Activated CD4-positive, alpha-beta T cell treated with anti-CD3 and anti-CD28 coated beads for 36 hours (primary cell): Measurements from ENCODE around the gene CELSR1. TPM values are rescaled to one million over a fixed set of nuclear protein-coding genes. Genes with fewer than 3 reads are reported as not detected.

Source experiments
- ATAC-seq: fragments of 200-7000 bp; cut with Tn5 transposase; one replicate; pipeline ENCODE4 v1.10.0; 2021; ENCODE audit warnings: mild to moderate bottlenecking, moderate library complexity
- CTCF ChIA-PET: fragments of 350-600 bp; sonication (Branson Sonifier 250); formaldehyde crosslinking; loops from one replicate; lab custom pipeline; 2021; ENCODE audit warnings: antibody characterized with exemption; lab: Charles Lee
- POLR2A ChIA-PET: fragments of 350-600 bp; sonication (Branson Sonifier 250); formaldehyde crosslinking; loops from one replicate; lab custom pipeline; 2021; ENCODE audit warnings: antibody characterized with exemption, inconsistent platforms; lab: Charles Lee
- DNase-seq: peaks from one replicate; pipeline ENCODE4 v3.0.0-alpha.2; 2020
- H3K27ac Mint-ChIP-seq: one replicate; pipeline ENCODE4 v1.8.0; 2021; ENCODE audit warnings: mixed read lengths
- H3K27me3 Mint-ChIP-seq: one replicate; pipeline ENCODE4 v1.8.0; 2021; ENCODE audit warnings: mixed read lengths
- H3K36me3 Mint-ChIP-seq: one replicate; pipeline ENCODE4 v1.8.0; 2021; ENCODE audit warnings: low read depth, mixed read lengths
- H3K4me1 Mint-ChIP-seq: one replicate; pipeline ENCODE4 v1.8.0; 2021; ENCODE audit warnings: mixed read lengths
- H3K4me3 Mint-ChIP-seq: one replicate; pipeline ENCODE4 v1.8.0; 2021; ENCODE audit warnings: mild to moderate bottlenecking, moderate library complexity, mixed read lengths
- H3K9me3 Mint-ChIP-seq: one replicate; pipeline ENCODE4 v1.8.0; 2021; ENCODE audit warnings: low read depth, mixed read lengths
- intact Hi-C, 2 experiments: fragments of 100-400 bp; cut with DNase I in 1 of 2; cut with micrococcal nuclease in 1 of 2; formaldehyde crosslinking; loops; one replicate each; pipeline versions ENCODE4 v1.14.2 to v1.15.1; 2022 to 2024; cut with DNase I, micrococcal nuclease
- total RNA-seq, 2 experiments: library from RNA; stranded (reverse); gene quantifications; one replicate each; pipeline ENCODE4 v1.2.3, GENCODE V29; 2021

Gene CELSR1
- total RNA-seq, 2 experiments from 2014 or later, result 0.43 to 0.46 TPM

DNA sequence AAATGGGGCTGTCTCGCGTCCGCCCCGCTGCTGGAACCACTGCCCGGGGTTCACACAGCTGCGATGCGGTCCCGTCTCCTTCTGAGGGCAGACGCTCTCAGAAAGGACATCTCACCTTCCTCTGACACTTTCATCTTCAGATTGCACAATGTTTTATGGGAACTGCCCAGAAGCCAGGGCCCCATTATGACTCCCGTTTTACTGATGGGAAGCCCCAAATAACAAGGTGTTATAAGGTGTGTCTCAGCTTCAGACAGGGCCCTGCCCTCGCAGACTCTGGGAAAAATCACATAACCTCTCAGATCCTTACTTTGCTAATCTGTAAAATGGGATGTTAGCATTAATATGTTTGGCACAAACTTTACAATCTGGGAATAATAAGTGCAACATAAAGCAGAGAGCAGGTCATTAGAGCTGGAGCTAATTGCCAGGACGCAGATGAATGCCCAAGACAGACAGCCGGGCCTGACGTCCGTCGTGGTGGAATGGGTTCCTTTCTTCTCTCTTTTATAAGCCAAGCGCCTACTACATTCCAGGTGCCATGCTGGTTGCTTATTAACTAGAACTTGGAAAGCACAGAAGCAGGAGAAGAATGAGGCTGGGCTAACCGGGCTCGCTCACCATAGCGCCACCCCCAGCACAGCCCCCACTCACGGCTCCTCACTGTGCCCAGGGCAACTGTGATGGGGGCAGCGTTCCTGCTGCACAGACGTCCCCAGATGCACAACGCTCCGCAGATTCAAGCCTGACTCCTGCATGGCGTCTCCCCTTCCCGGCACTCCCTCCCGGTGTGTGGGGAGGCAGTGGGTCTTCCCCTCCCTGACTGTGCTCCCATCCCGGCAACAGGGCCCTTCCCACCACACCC lies 158.1 kb downstream of the CELSR1 start:
- H3K4me1 Mint-ChIP-seq, result peaks cover 2% of the 10 kb centered on the region
- DNase-seq, result no peak
- H3K36me3 Mint-ChIP-seq, result peaks cover 1% of the 10 kb centered on the region
- POLR2A ChIA-PET, result interaction anchor here (0.6 kb wide), 1 partner anchor 351 kb away, joined by 3 read pairs; no protein-coding TSS in a partner anchor
- H3K4me3 Mint-ChIP-seq, result no peak overlapping the region
- ATAC-seq, result no peak
- H3K9me3 Mint-ChIP-seq, result peaks cover 10% of the 10 kb centered on the region
- H3K27ac Mint-ChIP-seq, result no peak overlapping the region
- intact Hi-C loops, result no loop called here
- H3K27me3 Mint-ChIP-seq, result peaks cover 3% of the 10 kb centered on the region
- CTCF ChIA-PET, result no interaction called here

DNA sequence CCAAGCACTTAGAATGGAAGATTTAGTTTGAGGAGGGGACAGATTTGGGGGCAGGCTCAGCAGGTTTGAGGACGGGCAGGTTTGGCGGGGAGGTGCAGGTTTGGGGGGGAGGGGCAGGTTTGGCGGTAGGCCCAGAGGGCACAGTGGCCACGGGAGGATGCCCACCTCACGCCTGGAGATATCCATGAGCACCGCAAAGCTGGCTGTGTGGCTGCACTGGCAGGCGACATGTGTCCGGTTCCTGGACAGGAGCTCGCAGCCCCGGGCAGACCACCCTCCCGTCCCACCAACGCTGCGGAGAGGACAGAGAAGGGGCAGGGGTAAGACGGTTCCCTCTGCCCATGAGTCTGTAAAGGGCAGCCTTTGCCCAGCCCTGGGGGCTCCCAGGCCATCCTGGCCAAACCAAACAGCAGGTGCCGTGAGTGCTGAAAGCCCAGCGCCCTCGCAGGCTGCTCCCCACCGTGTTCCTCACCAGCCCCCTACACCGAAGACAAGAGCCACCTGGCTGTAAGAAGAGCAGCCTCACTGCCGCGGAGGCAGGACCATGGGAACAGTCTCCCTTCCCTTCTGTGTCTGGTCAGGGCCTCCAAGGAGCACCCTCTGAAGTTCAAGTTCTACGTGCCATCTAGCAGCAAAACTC lies 158.9 kb downstream of the CELSR1 start:
- CTCF ChIA-PET, result interaction anchor here (0.6 kb wide), 1 partner anchor 1788 kb away, joined by 3 read pairs; no protein-coding TSS in a partner anchor
- Mint-ChIP-seq H3K9me3 (peaks cover 10% of the 10 kb centered on the region), H3K4me3 (no peak overlapping the region), H3K4me1 (peaks cover 10% of the 10 kb centered on the region), H3K27ac (no peak overlapping the region), H3K27me3 (peaks cover 3% of the 10 kb centered on the region), H3K36me3 (peaks cover 1% of the 10 kb centered on the region)
- DNase-seq (no peak), ATAC-seq (no peak)
- intact Hi-C loops, result no loop called here
- POLR2A ChIA-PET, result interaction anchor here (0.6 kb wide), 1 partner anchor 352 kb away, joined by 3 read pairs; no protein-coding TSS in a partner anchor

DNA sequence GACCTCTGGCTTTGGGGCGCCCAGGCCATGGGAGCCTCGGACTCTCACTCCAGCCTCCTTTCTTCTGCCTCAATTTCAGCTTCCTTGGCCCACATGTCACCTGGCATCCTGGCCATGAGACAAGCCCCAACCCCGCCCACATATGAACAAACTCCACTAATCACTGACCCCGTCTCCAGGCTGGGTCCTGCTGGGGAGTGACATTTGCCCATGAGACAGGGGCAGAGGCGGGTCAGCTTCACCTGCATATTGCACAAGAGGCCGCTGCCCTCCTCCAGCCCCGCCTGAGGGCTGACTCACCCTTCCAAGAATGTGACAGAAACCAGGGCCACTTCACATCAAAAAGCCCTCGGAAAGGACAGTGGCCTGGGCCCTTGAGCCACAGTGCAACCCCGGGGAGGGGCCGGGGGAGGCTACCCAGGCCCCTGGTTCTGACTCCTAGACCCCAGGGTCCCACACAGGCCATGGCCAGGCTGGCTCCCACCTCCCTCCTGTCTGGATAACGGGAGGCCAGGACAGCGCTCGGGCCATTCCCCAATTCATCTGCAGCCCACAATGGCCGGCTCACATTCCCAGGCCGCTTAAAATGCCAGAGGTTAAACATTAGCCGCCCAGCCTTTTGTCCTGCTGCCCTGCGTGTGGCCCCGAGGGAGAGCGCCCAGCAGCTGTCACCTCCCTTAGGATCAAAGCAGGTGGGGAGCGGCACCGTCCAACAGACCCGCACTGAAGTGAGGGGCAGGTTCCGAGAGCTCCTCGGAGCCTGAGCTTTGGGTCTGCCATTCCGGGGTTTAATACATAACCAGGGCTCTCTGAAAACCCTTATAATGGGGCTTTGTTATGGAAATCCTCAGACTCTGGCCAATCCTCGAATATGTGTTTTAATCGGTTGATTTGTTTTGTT lies 159.6 kb downstream of the CELSR1 start:
- peaks cover 1% of the 10 kb centered on the region for H3K36me3 Mint-ChIP-seq
- H3K27ac Mint-ChIP-seq, result no peak overlapping the region
- DNase-seq (no peak), ATAC-seq (no peak)
- CTCF ChIA-PET, result interaction anchor here (0.6 to 1.4 kb wide), 2 partner anchors 10 to 1789 kb away, joined by 3 to 5 read pairs; no protein-coding TSS in a partner anchor
- peaks cover 3% of the 10 kb centered on the region for H3K27me3 Mint-ChIP-seq
- intact Hi-C loops, result no loop called here
- H3K4me3 Mint-ChIP-seq, result no peak overlapping the region
- H3K4me1 Mint-ChIP-seq, result peaks cover 13% of the 10 kb centered on the region
- peaks cover 10% of the 10 kb centered on the region for H3K9me3 Mint-ChIP-seq
- POLR2A ChIA-PET, result no interaction called here

DNA sequence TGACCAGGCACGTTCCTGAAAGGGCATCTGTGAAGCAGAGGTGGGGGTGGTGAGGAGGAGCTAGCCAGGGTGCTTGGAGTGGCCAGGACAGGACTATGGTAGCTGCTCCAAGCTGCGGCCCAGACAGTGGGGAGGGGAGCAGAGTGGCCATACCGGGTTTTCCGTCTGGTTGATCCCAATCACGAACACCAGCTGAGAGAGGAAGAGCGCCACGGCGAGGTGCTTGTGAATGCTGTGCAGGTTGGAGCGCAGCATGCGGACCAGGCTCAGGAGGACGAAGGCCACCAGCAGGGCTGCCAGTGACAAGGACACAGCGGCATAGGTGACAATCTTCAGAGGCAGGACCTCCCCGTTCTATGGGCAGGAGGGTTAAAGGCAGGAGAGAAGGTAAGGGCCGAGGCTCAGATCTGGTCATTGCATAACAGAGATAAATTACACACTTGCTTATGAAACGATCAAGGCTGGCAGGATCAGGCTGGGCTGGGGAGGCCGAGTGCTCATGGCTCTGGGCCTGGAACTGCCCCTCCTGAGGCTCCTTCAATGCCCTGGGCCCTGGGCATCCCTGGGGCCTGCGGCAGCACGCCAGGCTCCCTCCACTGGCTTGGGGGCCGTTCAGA lies 160.4 kb downstream of the CELSR1 start:
- DNase-seq (no peak), ATAC-seq (no peak)
- CTCF ChIA-PET, result interaction anchor here (1.4 kb wide), 1 partner anchor 9 kb away, joined by 5 read pairs; no protein-coding TSS in a partner anchor
- POLR2A ChIA-PET, result no interaction called here
- Mint-ChIP-seq H3K9me3 (peaks cover 10% of the 10 kb centered on the region), H3K36me3 (peaks cover 1% of the 10 kb centered on the region), H3K27me3 (peaks cover 3% of the 10 kb centered on the region), H3K27ac (no peak overlapping the region), H3K4me1 (peaks cover 18% of the 10 kb centered on the region), H3K4me3 (no peak overlapping the region)
- intact Hi-C loops, result no loop called here

DNA sequence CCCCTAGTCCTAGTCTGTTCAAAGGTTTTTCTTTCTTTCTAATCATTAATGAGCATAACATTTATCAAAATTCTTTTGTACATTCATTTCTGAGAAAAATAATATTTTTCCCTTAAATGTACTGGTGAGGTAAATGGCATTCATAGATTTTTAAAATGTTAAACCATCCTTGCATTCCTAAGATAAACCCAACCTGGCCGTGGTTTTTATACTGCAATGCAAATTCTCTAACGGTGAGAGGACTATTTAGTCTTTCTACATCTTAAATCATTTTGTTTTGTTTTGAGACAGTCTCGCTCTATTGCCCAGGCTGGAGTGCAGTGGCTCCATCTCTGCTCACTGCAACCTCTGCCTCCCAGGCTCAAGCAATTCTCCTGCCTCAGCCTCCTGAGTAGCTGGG lies 161.3 kb downstream of the CELSR1 start:
- no peak overlapping the region for H3K27ac Mint-ChIP-seq
- H3K4me1 Mint-ChIP-seq, result peaks cover 23% of the 10 kb centered on the region
- intact Hi-C loops, result no loop called here
- peaks cover 10% of the 10 kb centered on the region for H3K9me3 Mint-ChIP-seq
- no peak for ATAC-seq
- peaks cover 3% of the 10 kb centered on the region for H3K27me3 Mint-ChIP-seq
- POLR2A ChIA-PET, result no interaction called here
- DNase-seq, result no peak
- CTCF ChIA-PET, result no interaction called here
- H3K4me3 Mint-ChIP-seq, result no peak overlapping the region
- peaks cover 1% of the 10 kb centered on the region for H3K36me3 Mint-ChIP-seq

DNA sequence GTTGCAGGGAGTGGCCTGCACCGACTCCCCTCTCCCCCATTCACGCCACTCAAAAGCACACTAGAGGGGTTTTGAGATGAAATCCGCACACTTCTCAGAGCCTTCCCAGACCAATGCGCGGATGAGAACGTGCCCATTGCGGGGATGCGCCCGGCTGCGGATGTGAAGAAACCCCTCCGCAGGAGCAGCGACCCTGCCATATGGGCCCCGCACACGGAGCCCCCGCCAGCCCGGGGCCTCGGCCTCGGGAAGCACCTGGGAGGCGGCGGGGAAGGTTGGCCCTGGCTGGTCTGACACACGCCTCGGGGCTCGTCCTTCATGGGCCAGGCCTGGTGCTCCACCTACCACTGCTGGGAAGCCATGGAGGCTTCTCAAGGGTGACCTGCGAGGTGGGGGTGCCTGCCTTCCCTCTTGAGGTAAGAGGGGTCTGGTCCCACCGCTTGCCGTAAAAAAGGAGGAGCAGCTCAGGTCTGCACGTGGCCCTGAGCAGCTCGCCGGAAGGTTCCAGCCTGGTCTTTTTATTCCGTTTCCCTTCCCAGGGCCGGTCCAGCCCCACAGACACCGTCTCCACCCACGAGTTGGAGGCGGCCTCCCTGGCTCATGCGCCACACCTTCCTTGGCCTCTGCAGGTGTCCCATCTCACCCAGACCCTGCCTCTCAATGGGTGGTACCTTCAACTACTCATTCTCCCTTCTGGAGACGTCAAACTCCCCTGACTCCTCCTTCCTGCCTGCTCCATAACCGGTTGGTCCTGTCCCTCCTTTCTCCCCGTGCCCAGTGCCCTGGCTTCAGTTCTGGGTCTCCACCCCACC lies 162.6 kb downstream of the CELSR1 start:
- H3K27ac Mint-ChIP-seq, result no peak overlapping the region
- ChIA-PET POLR2A (no interaction called here), CTCF (no interaction called here)
- DNase-seq, result no peak
- intact Hi-C loops, result no loop called here
- H3K27me3 Mint-ChIP-seq, result peaks cover 3% of the 10 kb centered on the region
- peaks cover 34% of the 10 kb centered on the region for H3K4me1 Mint-ChIP-seq
- H3K4me3 Mint-ChIP-seq, result no peak overlapping the region
- no peak for ATAC-seq
- H3K9me3 Mint-ChIP-seq, result peaks cover 10% of the 10 kb centered on the region
- peaks cover 1% of the 10 kb centered on the region for H3K36me3 Mint-ChIP-seq

DNA sequence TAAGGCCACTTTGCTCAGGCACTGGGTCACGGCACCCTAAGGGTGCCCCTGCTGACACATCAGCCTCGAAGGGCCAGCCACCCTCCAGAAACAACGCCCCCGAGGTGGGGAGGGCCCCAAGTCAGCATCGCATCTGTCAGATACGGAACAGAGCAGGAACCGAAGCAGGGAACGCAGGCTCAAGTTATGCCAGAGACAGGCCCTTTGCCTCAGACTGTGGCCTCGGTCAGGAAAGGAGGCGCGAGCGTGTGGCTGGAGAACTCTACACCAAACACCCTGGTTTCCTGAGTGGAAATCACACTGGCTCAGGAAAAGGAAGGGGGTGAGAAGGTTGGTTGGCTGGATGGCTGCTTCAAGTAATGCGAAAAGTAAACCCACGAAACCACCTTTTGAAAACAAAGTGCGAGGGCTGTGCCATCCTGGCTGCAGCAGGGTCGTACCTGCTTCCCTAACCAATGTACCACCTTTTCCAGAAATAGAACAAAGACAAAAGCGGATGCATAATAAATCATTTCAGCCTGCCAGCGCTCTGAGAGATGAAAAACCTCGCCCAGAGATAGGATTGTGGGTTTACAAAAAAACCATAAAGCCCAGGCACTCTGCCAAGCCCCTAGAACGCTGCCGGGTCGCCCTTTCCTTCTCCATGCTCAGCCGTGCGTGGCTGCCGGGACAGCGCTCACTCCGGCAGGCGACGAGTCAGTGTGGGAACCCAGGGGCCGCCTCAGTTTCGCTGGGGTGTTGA lies 163.3 kb downstream of the CELSR1 start:
- Mint-ChIP-seq H3K27ac (no peak overlapping the region), H3K36me3 (peaks cover 1% of the 10 kb centered on the region), H3K4me1 (peaks cover 34% of the 10 kb centered on the region), H3K9me3 (peaks cover 10% of the 10 kb centered on the region), H3K4me3 (no peak overlapping the region), H3K27me3 (peaks cover 3% of the 10 kb centered on the region)
- ATAC-seq, result no peak
- peak; percentile 23 for DNase-seq
- intact Hi-C loops, result no loop called here
- CTCF ChIA-PET, result no interaction called here
- POLR2A ChIA-PET, result no interaction called here

DNA sequence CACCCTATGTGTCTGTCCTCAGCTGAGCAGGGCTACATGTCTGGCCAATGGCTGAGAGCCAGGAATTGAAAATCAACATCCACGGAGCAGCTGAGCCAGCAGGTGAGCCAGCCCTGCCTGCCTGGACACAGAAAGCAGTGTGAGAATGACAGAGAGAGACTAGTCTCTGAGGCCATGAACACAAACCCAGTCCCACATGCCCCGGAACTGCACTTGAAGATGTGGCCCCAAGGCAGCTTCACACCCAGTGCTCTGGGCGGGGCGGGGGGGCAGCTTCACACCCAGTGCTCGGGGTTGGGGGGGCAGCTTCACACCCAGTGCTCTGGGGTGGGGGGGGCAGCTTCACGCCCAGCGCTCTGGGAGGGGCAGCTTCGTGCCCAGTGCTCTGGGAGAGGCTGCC lies 164.3 kb downstream of the CELSR1 start:
- intact Hi-C loops, result no loop called here
- ChIA-PET CTCF (no interaction called here), POLR2A (no interaction called here)
- peaks cover 10% of the 10 kb centered on the region for H3K9me3 Mint-ChIP-seq
- H3K4me1 Mint-ChIP-seq, result peaks cover 34% of the 10 kb centered on the region
- H3K27ac Mint-ChIP-seq, result no peak overlapping the region
- no peak for DNase-seq
- peaks cover 1% of the 10 kb centered on the region for H3K36me3 Mint-ChIP-seq
- no peak overlapping the region for H3K4me3 Mint-ChIP-seq
- ATAC-seq, result no peak
- peaks cover 3% of the 10 kb centered on the region for H3K27me3 Mint-ChIP-seq

DNA sequence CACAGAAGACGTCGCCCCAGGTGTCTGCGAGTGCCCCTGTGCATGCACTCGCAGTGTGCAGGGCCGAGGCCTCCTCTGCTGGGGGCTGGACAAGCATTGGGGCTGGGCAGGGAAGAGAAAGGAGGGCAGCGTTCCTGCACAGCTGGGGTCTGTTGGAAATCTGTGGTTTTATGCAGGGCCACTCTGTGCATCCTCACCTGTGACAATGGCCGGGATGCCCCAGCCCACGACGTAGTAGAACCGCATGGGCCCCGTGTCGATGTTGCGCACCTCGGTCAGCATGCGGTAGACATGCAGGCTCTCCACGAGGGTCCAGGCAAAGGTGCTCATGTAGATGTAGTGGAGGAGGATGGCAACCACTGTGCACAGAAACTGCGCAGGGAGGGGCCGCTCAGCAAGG lies 164.7 kb downstream of the CELSR1 start:
- Mint-ChIP-seq H3K27ac (no peak overlapping the region), H3K9me3 (peaks cover 10% of the 10 kb centered on the region), H3K27me3 (peaks cover 3% of the 10 kb centered on the region), H3K4me1 (peaks cover 34% of the 10 kb centered on the region), H3K36me3 (peaks cover 1% of the 10 kb centered on the region), H3K4me3 (no peak overlapping the region)
- ChIA-PET CTCF (no interaction called here), POLR2A (no interaction called here)
- ATAC-seq (no peak), DNase-seq (no peak)
- intact Hi-C loops, result no loop called here
